Measurements from ENCODE around the gene CTSW. TPM values are rescaled to one million over a fixed set of nuclear protein-coding genes. Genes with fewer than 3 reads are reported as not detected.

CTSW gene
- total RNA-seq, 4 donors from 2014 or later: 0.67 to 7.6 (median 2.7) TPM

DNA sequence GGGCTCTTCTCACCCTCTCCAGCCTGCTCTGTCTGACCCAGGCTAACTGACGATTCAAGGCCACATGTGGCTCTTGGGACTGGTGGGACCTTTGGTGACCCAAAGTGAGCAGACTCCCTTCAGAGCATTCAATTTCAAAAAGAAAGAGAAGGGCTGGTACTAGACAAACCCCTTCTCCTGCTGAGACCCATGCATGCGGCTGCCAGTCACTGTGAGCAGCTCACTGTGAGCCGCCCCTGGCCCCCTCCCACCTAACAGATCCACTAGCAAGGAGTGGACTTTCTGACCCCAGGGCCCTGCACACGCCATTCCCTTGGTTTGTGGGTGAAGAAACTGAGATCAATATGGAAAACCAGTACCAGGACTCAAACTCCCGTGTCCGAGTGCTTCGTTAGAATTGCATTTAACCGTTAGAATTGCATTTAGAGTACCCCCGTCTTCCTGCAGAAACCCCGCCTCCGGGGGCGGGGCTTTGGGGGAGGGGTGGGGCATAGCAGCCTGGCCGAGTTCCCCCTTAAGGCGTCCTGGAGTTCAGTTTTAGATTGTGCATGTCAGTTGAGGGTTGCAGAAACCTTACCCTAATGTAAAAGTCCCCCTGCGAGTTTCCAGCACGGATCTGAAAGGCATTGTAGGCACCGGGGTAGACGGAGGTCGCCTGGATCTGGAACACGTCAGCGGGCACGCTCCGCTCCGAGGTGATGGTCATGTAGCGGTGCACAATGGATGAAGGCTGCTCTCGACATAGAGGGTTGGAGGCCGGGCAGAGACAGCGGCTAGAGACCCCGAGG, 12.2 kb upstream of the CTSW start:
- no peaks in the 10 kb centered on the region for H3K9me3 ChIP-seq
- intact Hi-C loops (cut with DNase I): no loop called here
- H3K4me3 ChIP-seq (replicated peaks in 1 of 3): no peak overlapping the region
- 68 to 71% methylated on average over 29 of the region's 29 CpGs for WGBS, 2 donors
- H3K36me3 ChIP-seq: peaks cover 40 to 45% of the 10 kb centered on the region in 2 donors
- no peak for DNase-seq
- H3K27me3 ChIP-seq: no peaks in the 10 kb centered on the region
- H3K27ac ChIP-seq: no peak overlapping the region
- no peak for TF ChIP-seq POLR2A (IDR thresholded peaks at IDR 0.05)
- TF ChIP-seq, protein P1, sequence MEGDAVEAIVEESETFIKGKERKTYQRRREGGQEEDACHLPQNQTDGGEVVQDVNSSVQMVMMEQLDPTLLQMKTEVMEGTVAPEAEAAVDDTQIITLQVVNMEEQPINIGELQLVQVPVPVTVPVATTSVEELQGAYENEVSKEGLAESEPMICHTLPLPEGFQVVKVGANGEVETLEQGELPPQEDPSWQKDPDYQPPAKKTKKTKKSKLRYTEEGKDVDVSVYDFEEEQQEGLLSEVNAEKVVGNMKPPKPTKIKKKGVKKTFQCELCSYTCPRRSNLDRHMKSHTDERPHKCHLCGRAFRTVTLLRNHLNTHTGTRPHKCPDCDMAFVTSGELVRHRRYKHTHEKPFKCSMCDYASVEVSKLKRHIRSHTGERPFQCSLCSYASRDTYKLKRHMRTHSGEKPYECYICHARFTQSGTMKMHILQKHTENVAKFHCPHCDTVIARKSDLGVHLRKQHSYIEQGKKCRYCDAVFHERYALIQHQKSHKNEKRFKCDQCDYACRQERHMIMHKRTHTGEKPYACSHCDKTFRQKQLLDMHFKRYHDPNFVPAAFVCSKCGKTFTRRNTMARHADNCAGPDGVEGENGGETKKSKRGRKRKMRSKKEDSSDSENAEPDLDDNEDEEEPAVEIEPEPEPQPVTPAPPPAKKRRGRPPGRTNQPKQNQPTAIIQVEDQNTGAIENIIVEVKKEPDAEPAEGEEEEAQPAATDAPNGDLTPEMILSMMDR (IDR thresholded peaks at IDR 0.05): no peak
- peaks cover 6 to 23% of the 10 kb centered on the region in 2 donors for H3K4me1 ChIP-seq

DNA sequence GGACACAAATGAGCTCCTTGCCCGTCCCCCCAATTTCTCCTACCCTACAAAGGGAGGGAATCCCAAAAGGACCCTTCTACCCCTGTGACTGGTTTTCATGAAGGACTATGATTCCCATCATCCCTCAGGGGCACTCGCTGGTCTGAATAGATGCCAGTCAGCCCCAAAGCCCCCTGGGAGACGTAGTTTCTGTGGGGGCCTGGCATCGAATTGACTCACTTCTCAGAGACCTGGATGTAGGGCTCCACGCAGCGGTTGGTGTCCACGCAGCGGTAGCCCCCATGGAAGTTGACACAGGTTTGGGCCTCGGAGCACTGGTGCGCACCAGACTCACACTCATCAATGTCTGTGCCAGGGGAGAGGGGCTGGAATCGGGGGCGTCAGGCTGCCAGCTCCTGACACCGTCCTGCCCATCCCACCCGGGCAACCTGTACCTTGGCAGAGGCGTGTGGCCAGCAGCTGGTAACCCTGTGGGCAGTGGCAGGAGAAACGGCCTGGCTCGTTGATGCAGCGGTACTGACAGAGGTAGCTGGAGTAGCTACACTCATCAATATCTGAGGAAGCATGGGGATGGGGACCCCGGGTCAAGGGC, 11.5 kb upstream of the CTSW start:
- peaks cover 10 to 23% of the 10 kb centered on the region in 2 donors for H3K4me1 ChIP-seq
- intact Hi-C loops (cut with DNase I): no loop called here
- no peak overlapping the region for H3K4me3 ChIP-seq (replicated peaks in 1 of 3)
- no peak for TF ChIP-seq POLR2A (IDR thresholded peaks at IDR 0.05)
- TF ChIP-seq, protein P1 (IDR thresholded peaks at IDR 0.05): no peak
- H3K9me3 ChIP-seq: no peaks in the 10 kb centered on the region
- no peak for DNase-seq
- no peak overlapping the region for H3K27ac ChIP-seq
- peaks cover 40 to 43% of the 10 kb centered on the region in 2 donors for H3K36me3 ChIP-seq
- H3K27me3 ChIP-seq: no peaks in the 10 kb centered on the region
- 86 to 93% methylated on average over 13 to 18 of the region's 19 CpGs for WGBS, 2 donors

DNA sequence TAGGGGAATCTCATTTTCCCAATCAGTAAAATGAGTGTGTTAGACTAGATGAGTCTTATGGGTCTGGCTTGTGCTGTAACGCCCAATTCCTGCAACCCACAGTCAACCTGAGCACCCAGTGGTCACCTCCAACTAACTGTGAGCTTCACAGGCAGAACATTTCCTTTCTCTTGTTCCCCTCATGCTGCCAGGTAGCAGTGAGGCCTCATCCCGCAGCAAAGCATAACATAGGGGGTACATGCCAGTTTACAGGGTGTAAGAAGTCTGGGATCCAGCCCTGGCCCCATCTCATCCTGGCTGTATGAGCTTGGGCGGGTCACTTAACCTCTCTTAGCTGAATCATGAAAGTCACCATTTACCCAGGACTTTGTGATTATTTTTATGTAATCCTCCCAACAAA, 10.7 kb upstream of the CTSW start:
- Histone ChIP-seq H3K27me3 (no peaks in the 10 kb centered on the region), H3K4me3 (replicated peaks in 1 of 3) (no peak overlapping the region), H3K36me3 (peaks cover 33 to 36% of the 10 kb centered on the region in 2 donors), H3K27ac (no peak overlapping the region), H3K4me1 (peaks cover 14 to 26% of the 10 kb centered on the region in 2 donors), H3K9me3 (no peaks in the 10 kb centered on the region)
- intact Hi-C loops (cut with DNase I): no loop called here
- no peak for TF ChIP-seq POLR2A (IDR thresholded peaks at IDR 0.05)
- TF ChIP-seq, protein P1 (IDR thresholded peaks at IDR 0.05): no peak
- WGBS, 2 donors: 80 to 94% methylated on average over 3 of the region's 3 CpGs
- DNase-seq: no peak

DNA sequence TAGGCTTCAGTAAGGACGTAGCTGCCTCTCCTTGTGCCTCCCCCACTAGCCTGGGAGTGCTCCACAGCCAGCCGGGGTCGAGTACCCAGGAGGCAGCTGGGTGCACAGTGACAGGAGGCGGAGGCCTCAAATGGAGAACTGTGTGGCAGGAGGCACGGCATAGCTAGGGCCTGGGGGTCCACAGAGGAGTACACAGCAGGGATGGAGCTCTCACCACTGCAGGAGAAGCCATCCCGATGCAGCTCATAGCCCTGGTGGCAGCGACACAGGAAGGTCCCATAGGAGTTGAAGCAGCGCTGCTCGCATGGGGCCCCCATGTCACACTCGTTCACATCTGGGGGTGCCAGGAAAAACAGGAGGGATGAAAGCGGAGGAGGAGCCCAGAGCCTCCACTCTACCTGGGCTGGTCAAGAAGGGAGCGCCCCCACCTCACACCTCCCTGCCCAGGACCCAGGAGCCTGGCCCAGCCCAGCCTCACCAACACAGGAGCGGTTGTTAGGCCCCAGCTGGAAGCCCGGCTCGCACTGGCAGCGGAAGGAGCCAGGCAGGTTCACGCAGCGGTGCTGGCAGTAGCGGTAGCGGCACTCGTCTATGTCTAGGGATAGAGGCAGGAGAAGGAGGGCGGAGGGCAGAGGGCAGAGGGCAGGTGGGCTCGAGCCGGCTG, 9.9 kb upstream of the CTSW start:
- no peaks in the 10 kb centered on the region for H3K27me3 ChIP-seq
- peaks cover 24 to 27% of the 10 kb centered on the region in 2 donors for H3K36me3 ChIP-seq
- no peak for DNase-seq
- intact Hi-C loops (cut with DNase I): no loop called here
- WGBS, 2 donors: 84 to 88% methylated on average over 22 to 24 of the region's 24 CpGs
- H3K4me1 ChIP-seq: peaks cover 16 to 28% of the 10 kb centered on the region in 2 donors
- no peak overlapping the region for H3K4me3 ChIP-seq (replicated peaks in 1 of 3)
- no peaks in the 10 kb centered on the region for H3K9me3 ChIP-seq
- no peak for TF ChIP-seq POLR2A (IDR thresholded peaks at IDR 0.05)
- TF ChIP-seq, protein P1 (IDR thresholded peaks at IDR 0.05): no peak
- H3K27ac ChIP-seq: no peak overlapping the region

DNA sequence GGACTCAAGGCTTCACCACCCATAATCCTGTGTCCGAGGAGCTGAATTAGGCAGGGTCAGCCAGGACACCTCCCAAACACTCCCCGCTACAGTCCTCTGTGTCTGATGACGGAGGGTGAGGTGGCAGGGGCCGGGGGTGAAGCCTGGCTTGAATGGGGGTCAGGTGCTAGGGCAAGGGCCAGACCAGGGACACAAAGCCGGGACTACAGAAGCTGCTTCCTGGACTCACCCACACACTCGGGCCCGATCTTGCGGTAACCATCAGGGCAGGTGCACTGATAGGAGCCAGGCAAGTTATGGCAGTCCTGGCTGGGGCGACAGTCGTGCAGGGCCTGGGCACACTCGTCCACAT, 9.4 kb upstream of the CTSW start:
- H3K9me3 ChIP-seq: no peaks in the 10 kb centered on the region
- no peak overlapping the region for H3K4me3 ChIP-seq (replicated peaks in 1 of 3)
- WGBS, 2 donors: 80 to 91% methylated on average over 7 to 9 of the region's 11 CpGs
- H3K36me3 ChIP-seq: peaks cover 19 to 22% of the 10 kb centered on the region in 2 donors
- TF ChIP-seq, protein P1 (IDR thresholded peaks at IDR 0.05): no peak
- no peak for TF ChIP-seq POLR2A (IDR thresholded peaks at IDR 0.05)
- H3K27ac ChIP-seq: no peak overlapping the region
- no peak for DNase-seq
- peaks cover 16 to 28% of the 10 kb centered on the region in 2 donors for H3K4me1 ChIP-seq
- H3K27me3 ChIP-seq: no peaks in the 10 kb centered on the region
- intact Hi-C loops (cut with DNase I): no loop called here

Data from thyroid gland (tissue), 4 donors.